Measurements from ENCODE around the gene STRN3. TPM values are rescaled to one million over a fixed set of nuclear protein-coding genes. Genes with fewer than 3 reads are reported as not detected.

The STRN3 gene
- total and polyA plus RNA-seq, 2 of the 8 experiments (the other 6 are each of a cell fraction or from before 2014, with no cell fraction given) = 8.7 to 38.1 TPM

DNA sequence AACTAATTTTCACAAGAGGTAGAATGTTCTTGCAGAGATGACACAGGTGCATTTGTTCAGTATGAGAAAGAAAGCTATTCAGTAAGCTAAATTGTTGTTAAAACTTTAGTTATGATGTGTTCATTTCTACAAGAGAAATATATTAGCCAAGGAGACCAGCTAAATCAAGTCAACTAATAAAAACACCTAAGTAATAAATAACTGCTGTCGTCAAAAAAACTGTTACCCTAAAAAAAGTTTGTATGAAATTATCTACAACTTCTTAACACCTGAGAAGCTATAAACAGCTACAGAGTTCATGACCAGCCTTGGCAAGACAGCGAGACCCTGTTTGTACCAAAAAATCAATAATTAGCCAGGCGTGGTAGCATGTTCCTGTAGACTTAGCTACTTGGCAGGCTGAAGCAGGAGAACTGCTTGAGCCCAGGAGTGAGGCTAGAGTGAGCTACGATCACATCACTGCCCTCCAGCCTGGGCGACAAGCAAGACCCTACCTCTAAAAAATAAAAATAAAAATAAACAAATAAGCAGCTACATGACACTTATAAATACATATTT, 68.3 kb downstream of the STRN3 start:
- H3K4me1 ChIP-seq (replicated peaks in 1 of 4; ENCODE audit: control insufficient read depth in 3 of 4, insufficient read depth in 4 of 4, low read length in 3 of 4) = 0 out of 7 replicates have a peak, but pooled peaks cover 0 to 3% (median 0%) of the 10 kb centered on the region in 4 experiments
- no peak overlapping the region for H4K5ac ChIP-seq (ENCODE audit: insufficient read length, low read depth, low read length)
- no peak overlapping the region for H3K56ac ChIP-seq (replicated peaks; ENCODE audit: insufficient read length, low read depth, low read length)
- no peak overlapping the region for H2BK15ac ChIP-seq (ENCODE audit: low read length)
- no peaks in the 10 kb centered on the region; the same call in none of the 2 replicates for H3K79me1 ChIP-seq (ENCODE audit: low read depth, low read length)
- no peak overlapping the region for H3K4ac ChIP-seq (replicated peaks; ENCODE audit: insufficient read length, low read depth, low read length)
- no peak overlapping the region for H2AK5ac ChIP-seq (ENCODE audit: low read depth, low read length)
- peaks cover 3 to 60% of the 10 kb centered on the region in 2 experiments; a peak in 3 of 4 replicates for H3K79me2 ChIP-seq (ENCODE audit: control insufficient read depth in 1 of 2, insufficient read depth in 2 of 2, low read length in 2 of 2)
- no peak overlapping the region for H2BK20ac ChIP-seq (ENCODE audit: low read length)
- peaks cover 0 to 14% (median 4%) of the 10 kb centered on the region in 4 experiments; a peak in 3 of 8 replicates for H3K36me3 ChIP-seq (ENCODE audit: control insufficient read depth in 2 of 4, insufficient read depth in 4 of 4, low read length in 3 of 4)
- TF ChIP-seq EZH2 (IDR thresholded peaks at IDR 0.05; ENCODE audit: low read depth, low read length, severe bottlenecking) (no peak), RXRA (IDR thresholded peaks at IDR 0.05; ENCODE audit: insufficient read depth, low read depth, low read length) (no peak), ASH2L (IDR thresholded peaks at IDR 0.05; ENCODE audit: low read length) (no peak), HDAC2 (IDR thresholded peaks at IDR 0.05; ENCODE audit: borderline replicate concordance in 1 of 2, low read depth in 2 of 2, low read length in 2 of 2) (no peak)
- DNase-seq (ENCODE audit: low read depth in 1 of 2, low spot score in 2 of 2) (no peak), FAIRE-seq (no peak)
- H3K9me3 ChIP-seq (ENCODE audit: insufficient read depth in 2 of 2, low read depth in 1 of 2, low read length in 1 of 2) = no peaks in the 10 kb centered on the region
- no peak overlapping the region for H3K27ac ChIP-seq (ENCODE audit: low read depth, low read length)
- no peak overlapping the region for H3K4me3 ChIP-seq (ENCODE audit: extremely low read depth in 1 of 4, insufficient read depth in 2 of 4, low read depth in 3 of 4, low read length in 4 of 4)
- H4K20me1 ChIP-seq (replicated peaks in 1 of 2; ENCODE audit: control insufficient read depth in 1 of 2, insufficient read depth in 2 of 2, low read length in 2 of 2) = peaks cover 0 to 5% of the 10 kb centered on the region in 2 experiments
- no peak overlapping the region for H2BK12ac ChIP-seq (ENCODE audit: low read depth, low read length)
- H2BK5ac ChIP-seq (ENCODE audit: low read depth, low read length) = no peak overlapping the region
- no peak overlapping the region for H3K14ac ChIP-seq (ENCODE audit: insufficient read length)
- H3K23ac ChIP-seq (ENCODE audit: insufficient read length) = no peak overlapping the region
- 90% methylated on average over 5 of the region's 5 CpGs; no CpG with 5 or more reads in 1 of the 2 experiments for WGBS, 2 experiments (ENCODE audit: extremely low coverage in 1 of 2, insufficient coverage in 1 of 2, insufficient read length in 1 of 2, insufficient replicate concordance in 2 of 2, low coverage in 1 of 2, low lambda C conversion rate in 2 of 2, missing lambda C conversion rate in 1 of 2)
- POLR2A ChIA-PET (ENCODE audit: partially characterized antibody) = interaction anchor here (0.7 to 0.9 kb wide), 2 partner anchors 13 to 21 kb away, joined by 3 to 4 read pairs; no protein-coding TSS in a partner anchor
- no peak overlapping the region for H3K9ac ChIP-seq (replicated peaks in 1 of 4; ENCODE audit: extremely low read depth in 1 of 4, low read depth in 3 of 4, low read length in 3 of 4)
- CTCF ChIA-PET (ENCODE audit: partially characterized antibody) = interaction anchor here (0.6 kb wide), 1 partner anchor 39 kb away, joined by 3 read pairs; no protein-coding TSS in a partner anchor
- no peaks in the 10 kb centered on the region for H3K23me2 ChIP-seq (ENCODE audit: low read depth, low read length)
- H4K8ac ChIP-seq (ENCODE audit: extremely low read depth, insufficient read depth, low read length) = no peak overlapping the region
- no peak overlapping the region for H4K91ac ChIP-seq (replicated peaks; ENCODE audit: insufficient read length, low read length)
- no peaks in the 10 kb centered on the region for H3K27me3 ChIP-seq (replicated peaks in 1 of 4; ENCODE audit: control insufficient read depth in 3 of 4, extremely low read depth in 1 of 4, insufficient read depth in 3 of 4, low read length in 3 of 4)
- H2BK120ac ChIP-seq (replicated peaks; ENCODE audit: low read depth, low read length) = no peak overlapping the region
- H3K4me2 ChIP-seq (ENCODE audit: insufficient read depth in 1 of 2, low read depth in 2 of 2, low read length in 2 of 2) = no peak overlapping the region
- no peak overlapping the region for H2AFZ ChIP-seq (ENCODE audit: low read length)
- H3K18ac ChIP-seq (ENCODE audit: extremely low read depth, low read length) = no peak overlapping the region

All from H1 (cell line).